CD4-positive, alpha-beta T cell treated with Interleukin-2 at 100 ng/mL for 4 hours (primary cell): ENCODE measurements around the gene FAM234B.

ENCODE experiments used
- DNase-seq: peaks from one replicate; pipeline ENCODE4 v3.0.0-alpha.2; 2020; ENCODE audit warnings: low spot score

FAM234B gene

DNA sequence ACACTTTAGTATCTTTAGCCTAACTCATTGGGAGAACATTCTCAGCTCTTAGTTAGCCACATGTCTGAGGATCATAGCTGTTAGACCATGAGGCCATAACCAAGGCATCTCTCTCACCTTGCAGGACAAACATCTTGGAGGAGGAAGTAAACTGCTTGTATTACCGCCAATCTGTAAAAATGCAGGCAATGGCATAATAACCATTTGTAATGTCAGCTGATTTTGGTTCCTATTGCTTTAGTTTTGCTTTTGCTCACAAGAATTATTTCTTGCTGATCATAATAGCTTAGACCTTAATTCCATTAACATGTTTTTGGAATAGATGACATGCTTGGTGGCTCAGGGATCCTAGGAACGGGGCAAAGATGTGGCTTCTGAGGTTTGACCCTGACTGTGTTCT is 75.6 kb downstream of the FAM234B start:
- no peak for DNase-seq

DNA sequence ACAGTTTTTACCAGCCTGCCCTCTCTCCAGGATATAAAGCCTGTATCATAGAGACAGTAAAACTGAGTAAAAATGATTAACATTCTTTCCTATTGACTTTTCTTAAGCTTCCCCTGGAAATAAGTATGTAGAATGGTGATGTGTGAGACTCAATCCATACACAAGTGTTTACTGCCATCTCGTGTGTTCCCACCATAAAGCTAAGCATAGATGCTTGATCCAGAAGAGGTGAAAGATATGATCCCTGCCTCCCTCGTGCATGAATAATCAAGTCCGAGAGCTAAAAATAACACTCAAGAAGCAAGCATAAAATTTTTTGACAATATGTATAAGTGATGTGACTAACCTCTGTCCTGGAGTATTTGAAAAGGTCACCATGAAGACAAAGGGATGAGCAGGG is 76.2 kb downstream of the FAM234B start:
- no peak for DNase-seq

DNA sequence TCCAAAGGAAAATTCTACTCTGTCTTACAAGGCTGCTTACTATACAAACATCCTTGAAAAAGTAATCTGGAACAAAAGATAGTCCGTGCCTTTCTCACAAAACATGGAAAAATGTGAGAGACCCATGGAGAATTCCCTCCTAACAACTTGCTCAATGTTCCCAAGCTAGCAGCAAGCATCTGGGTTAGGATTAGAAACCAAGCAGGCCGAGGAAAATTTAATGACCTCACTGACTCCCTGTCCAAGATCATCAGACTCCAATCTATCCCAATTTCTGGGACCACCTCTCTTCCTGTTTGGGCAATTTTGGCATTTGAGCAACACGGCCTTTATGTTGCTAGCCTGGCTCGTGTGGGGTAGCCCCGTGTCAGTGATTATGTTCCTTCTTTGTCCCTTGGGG is 77.4 kb downstream of the FAM234B start:
- no peak for DNase-seq

DNA sequence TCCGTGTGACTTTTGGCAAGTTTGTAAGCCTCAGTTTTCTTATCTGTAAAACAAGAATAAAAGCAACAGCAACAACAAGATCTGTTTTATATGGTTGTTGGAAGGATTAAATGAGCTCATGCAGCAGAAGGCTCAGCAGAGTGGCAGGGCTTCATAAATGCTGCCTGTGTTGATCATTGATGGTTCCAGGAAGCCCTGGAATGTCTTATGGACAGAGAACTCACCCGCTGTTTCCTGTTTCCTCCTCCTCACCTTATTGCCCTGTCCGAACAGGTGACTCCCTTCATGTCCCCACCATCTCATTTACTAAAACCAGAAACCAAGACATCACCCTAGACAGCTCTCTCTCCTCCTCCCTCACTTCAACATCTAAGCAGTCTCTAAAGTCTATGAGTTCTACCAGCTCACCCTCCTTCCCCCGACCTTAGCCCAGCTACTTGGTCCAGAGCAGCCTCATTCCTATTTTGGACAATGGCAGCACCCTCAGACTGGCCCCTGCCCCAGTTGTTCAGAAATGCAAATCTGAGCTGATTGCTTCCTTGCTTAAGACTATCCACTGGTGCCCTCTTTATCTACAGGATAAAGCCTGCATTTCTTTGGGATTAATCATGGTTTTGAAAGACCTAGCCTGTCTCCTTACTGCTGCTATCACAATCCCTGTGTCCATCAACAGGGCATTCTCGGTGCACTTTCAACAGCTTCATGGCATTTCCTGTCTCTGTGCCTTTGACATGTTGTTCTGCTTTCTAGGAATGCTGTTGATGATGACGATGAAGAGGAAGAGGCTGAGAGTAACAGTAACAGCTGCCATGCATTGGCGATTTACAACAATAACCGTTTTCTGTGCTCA is 80.7 kb downstream of the FAM234B start:
- no peak for DNase-seq

DNA sequence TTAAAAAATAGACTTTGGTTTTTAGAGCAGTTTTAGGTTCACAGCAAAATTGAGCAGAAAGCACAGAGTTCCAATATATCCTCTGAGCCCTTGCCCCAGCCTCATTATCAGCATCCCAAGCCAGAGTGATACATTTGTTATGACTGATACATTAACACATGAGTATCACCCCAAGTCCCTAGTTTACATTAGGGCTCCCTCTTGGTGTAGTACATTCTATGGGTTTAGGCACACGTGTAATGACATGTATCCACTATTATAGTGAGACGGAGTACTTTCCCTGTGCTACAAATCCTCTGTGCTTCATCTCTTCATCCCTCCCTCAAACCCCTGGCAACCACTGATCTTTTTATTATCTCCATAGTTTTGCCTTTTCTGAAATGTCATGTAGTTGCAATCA is 81.8 kb downstream of the FAM234B start:
- no peak for DNase-seq

DNA sequence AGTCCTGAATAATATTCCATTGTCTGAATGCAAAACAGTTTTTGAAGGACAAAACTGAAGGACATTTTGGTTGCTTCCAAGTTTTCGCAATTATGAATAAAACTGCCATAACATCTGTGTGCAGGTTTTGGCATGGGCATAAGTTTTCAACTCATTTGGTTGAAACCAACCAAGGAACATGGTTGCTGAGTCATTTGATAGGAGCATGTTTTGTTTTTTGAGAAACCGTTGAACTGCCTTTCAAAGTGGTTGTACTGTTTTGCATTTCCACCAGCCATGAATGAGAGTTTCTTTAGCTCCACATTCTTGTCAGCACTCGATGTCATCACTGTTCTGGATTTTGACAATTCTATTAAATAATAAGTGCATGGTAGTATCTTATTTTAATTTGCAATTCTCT is 82.3 kb downstream of the FAM234B start:
- DNase-seq: no peak

DNA sequence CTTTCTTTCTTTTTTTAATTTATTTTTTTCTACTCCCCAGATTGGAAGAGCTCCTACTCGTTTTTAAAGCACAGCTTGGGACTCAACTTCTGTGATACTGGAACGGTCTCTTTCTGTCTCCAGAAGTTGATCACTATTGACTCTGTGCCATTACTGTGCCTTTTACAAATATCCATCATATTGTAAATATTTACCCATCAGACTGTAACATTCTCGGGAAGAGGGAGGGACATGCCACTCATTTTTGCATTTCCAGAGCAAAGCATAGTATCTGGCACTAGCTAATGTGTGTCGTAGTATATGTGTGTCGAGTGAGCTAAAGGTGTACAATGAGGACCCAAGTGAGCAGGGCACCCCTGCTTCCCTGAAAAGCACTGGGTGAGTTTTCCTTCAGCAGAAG is 83.3 kb downstream of the FAM234B start:
- no peak for DNase-seq

DNA sequence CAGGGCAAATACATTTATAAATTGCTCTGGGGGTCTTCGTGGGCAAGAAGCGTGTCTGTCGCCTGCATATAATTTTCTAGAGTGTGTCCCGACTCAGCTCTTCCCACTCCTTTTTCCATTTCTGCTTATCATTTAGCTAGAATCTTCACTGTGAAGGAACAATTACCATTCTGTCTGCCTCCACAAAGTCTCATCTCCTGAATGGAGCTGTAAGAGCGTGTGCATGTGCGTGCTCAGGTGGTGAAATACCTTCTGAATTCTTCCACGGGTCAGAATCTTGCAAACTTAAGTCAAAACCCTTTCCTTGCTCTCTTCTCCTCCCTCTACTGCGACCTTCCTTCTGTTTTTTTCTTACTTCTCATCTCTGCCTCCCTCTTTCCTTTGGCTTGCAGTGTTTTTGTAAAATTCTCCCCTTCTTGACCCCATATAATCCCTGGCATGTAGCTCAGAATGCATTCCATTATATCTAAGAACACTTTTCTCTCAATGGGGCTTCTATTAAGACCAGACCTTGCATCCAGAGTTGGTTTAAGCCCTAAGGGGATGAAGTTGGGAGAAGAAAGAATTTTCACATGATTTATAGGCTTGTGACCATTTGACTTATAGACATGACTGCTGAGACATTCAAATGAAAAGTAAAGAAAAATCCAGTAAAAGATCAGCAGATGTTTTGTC is 84.2 kb downstream of the FAM234B start:
- no peak for DNase-seq

DNA sequence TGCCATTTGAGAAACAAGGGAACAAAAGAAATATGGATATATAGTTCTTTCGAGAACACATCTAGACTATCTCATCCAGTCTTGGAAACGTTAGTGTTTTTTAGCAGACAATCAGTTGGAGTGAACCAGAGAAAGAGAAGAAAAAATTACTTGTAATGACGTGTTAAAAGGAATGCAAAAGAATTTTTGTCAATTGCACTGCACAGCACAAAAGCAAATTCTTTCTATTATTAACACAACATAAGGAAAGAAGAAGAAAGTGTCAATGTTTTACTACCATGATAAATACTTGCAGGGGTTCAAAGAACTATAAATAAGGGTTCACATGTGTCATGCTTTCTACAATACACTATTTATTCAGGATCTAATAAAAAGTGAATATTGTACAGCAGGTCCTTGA is 86.8 kb downstream of the FAM234B start:
- no peak for DNase-seq
